ENCODE measurements around the gene ACSL3. TPM values are rescaled to one million over a fixed set of nuclear protein-coding genes. Genes with fewer than 3 reads are reported as not detected.
"Not testable (repeated sequence)": the region's sequence is repeated elsewhere in the genome, so short reads cannot be mapped to it uniquely, and the experiment has no call there.

Gene ACSL3
- total RNA-seq, 4 donors from 2014 or later, result 31.1 to 56.3 (median 52.5) TPM

- Histone ChIP-seq H3K27me3 (no peaks in the 10 kb centered on the region), H3K9me3 (no peaks in the 10 kb centered on the region), H3K4me3 (no peak overlapping the region), H3K36me3 (no peaks in the 10 kb centered on the region), H3K4me1 (peaks cover 72 to 91% (median 73%) of the 10 kb centered on the region in 4 donors), H3K27ac (replicated peaks in 1 of 4) (no peak overlapping the region)
- no peak for DNase-seq (ENCODE audit: extremely low spot score)
- intact Hi-C loops (cut with DNase I), result loop anchor here (10.0 kb wide), 1 partner anchor 72 kb away; no protein-coding TSS in a partner anchor
- WGBS, result 86% methylated on average over 13 of the region's 13 CpGs
- TF ChIP-seq POLR2A (IDR thresholded peaks at IDR 0.05; ENCODE audit: low read depth) (no peak), CTCF (IDR thresholded peaks at IDR 0.05) (no peak), EP300 (IDR thresholded peaks at IDR 0.05) (no peak), POLR2AphosphoS5 (IDR thresholded peaks at IDR 0.05) (no peak)
Measured at GRCh38 chr2:222866358-222866960, 5.6 kb downstream of the ACSL3 start.

GRCh38 chr2:222868560-222869251, 7.9 kb downstream of the ACSL3 start:
- WGBS, result 87% methylated on average over 8 of the region's 8 CpGs
- DNase-seq (ENCODE audit: extremely low spot score); H3K27ac ChIP-seq (replicated peaks in 1 of 4); H3K27me3 ChIP-seq; H3K4me3 ChIP-seq; H3K9me3 ChIP-seq; H3K36me3 ChIP-seq: not testable (repeated sequence)
- intact Hi-C loops (cut with DNase I), result loop anchor here (10.0 kb wide), 1 partner anchor 74 kb away; no protein-coding TSS in a partner anchor
- H3K4me1 ChIP-seq, result peaks cover 53 to 73% (median 64%) of the 10 kb centered on the region in 4 donors

GRCh38 chr2:222869252-222869560, 8.4 kb downstream of the ACSL3 start:
- intact Hi-C loops (cut with DNase I), result loop anchor here (10.0 kb wide), 1 partner anchor 74 kb away; no protein-coding TSS in a partner anchor
- Histone ChIP-seq H3K36me3 (no peaks in the 10 kb centered on the region), H3K9me3 (no peaks in the 10 kb centered on the region), H3K27me3 (no peaks in the 10 kb centered on the region), H3K4me1 (peaks cover 48 to 68% (median 59%) of the 10 kb centered on the region in 4 donors), H3K4me3 (no peak overlapping the region), H3K27ac (replicated peaks in 1 of 4) (no peak overlapping the region)
- no peak for TF ChIP-seq EP300 (IDR thresholded peaks at IDR 0.05)
- TF ChIP-seq POLR2AphosphoS5 (IDR thresholded peaks at IDR 0.05), result no peak
- TF ChIP-seq POLR2A (IDR thresholded peaks at IDR 0.05; ENCODE audit: low read depth), result no peak
- no peak for TF ChIP-seq CTCF (IDR thresholded peaks at IDR 0.05)
- no peak for DNase-seq (ENCODE audit: extremely low spot score)

GRCh38 chr2:222871291-222871690, 10.5 kb downstream of the ACSL3 start:
- WGBS, result 95% methylated on average over 5 of the region's 5 CpGs
- no peaks in the 10 kb centered on the region for H3K27me3 ChIP-seq

More at GRCh38 chr2:222871291-222871690, 10.5 kb downstream of the ACSL3 start:
- TF ChIP-seq CTCF (IDR thresholded peaks at IDR 0.05) (no peak), POLR2AphosphoS5 (IDR thresholded peaks at IDR 0.05) (no peak), POLR2A (IDR thresholded peaks at IDR 0.05; ENCODE audit: low read depth) (no peak), EP300 (IDR thresholded peaks at IDR 0.05) (no peak)
- Histone ChIP-seq H3K4me3 (no peak overlapping the region), H3K9me3 (no peaks in the 10 kb centered on the region), H3K4me1 (peaks cover 36 to 51% (median 42%) of the 10 kb centered on the region in 4 donors), H3K27ac (replicated peaks in 1 of 4) (no peak overlapping the region), H3K36me3 (no peaks in the 10 kb centered on the region)
- DNase-seq (ENCODE audit: extremely low spot score), result no peak
- intact Hi-C loops (cut with DNase I), result no loop called here
